ENCODE data around the gene AJUBA.
A peak's percentile ranks its signal among the peaks of the same experiment; 100 is the strongest.
"Not testable (repeated sequence)": the region's sequence is repeated elsewhere in the genome, so short reads cannot be mapped to it uniquely, and the experiment has no call there.

Gene AJUBA

DNA sequence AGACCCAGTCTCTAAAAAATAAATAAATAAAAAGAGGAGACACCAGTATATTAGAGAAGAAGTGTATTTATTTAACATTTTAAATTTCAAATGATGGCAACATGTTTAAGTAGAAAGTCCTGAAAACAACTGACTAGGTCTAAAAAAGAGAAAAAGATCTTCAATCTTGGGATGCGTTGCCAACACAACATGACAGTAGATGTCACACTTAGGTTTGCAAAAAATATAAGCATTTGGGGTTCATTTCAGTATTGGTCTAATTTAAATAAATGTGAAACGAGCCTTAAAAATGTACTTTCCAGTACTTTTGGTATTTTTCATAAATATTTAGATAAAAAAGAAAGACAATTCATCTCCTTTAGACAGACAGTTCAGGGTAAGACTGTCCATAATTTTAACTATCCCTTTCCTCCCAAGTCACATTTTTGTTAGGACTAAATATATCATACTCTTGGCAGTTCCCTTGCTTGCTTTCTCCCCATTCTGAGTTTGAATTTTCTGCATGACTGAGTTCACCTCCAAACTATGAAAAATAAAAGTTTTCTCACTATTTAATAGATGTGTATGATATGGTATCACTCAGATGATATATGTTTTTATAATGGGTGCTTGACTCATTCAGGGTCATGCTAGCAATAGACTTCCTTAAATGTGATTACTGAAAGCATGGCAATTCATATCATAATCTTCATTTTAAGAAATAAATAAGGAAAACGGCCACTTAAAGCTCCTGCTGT lies 23.3 kb upstream of the AJUBA start:
- DNase-seq = no peak

DNA sequence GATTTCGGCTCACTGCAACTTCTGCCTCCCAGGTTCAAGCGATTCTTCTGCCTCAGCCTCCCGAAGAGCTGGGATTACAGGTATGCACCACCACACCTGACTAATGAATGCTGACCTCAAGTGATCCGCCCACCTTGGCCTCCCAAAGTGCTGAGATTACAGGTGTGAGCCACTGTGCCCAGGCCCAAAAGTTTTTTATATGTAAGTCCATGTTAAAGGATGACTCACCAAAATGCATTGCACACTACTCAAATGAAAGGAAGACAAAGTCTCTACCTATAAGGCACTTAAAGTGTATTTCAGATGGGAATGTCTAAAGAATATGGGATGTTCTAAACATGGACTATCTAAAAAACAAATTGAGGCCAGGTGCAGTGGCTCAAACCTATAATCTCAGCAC lies 21.9 kb upstream of the AJUBA start:
- not testable (repeated sequence) for DNase-seq

DNA sequence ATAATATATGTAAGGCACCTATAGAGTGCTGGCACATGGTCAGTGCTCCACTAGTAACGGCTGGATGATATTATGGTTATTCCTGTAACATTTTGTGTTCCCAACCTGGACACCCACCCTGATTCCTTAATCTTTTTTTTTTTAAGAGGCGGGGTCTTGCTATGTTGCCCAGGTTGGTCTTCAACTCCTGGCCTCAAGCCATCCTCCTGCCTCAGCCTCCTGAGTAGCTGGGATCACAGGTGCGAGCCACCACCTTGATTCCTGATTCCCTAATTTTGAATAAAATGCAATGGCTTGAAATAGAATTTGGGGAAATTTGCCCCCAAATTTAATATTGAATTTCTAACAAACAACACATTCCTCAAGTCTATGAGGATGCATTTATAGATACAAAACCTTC lies 20.2 kb upstream of the AJUBA start:
- no peak for DNase-seq

DNA sequence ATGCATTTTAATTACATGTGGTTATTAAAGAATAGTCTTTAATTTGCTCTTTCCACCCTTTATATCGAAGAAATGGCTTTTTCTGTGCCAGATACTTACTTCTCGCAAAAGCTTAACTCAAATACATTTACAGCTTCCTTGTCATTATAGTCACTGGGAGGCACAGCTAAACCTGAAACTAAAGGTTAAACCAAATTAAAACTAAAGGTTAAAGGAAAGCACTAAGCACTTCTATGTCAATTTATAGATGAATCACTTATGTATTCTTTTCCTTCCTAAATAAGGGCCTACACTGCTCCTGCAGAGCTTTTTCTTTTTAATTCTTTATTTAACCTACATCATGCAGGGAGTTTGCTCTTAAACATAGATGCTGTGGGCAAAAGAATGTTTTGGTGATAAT lies 18.5 kb upstream of the AJUBA start:
- no peak for DNase-seq

DNA sequence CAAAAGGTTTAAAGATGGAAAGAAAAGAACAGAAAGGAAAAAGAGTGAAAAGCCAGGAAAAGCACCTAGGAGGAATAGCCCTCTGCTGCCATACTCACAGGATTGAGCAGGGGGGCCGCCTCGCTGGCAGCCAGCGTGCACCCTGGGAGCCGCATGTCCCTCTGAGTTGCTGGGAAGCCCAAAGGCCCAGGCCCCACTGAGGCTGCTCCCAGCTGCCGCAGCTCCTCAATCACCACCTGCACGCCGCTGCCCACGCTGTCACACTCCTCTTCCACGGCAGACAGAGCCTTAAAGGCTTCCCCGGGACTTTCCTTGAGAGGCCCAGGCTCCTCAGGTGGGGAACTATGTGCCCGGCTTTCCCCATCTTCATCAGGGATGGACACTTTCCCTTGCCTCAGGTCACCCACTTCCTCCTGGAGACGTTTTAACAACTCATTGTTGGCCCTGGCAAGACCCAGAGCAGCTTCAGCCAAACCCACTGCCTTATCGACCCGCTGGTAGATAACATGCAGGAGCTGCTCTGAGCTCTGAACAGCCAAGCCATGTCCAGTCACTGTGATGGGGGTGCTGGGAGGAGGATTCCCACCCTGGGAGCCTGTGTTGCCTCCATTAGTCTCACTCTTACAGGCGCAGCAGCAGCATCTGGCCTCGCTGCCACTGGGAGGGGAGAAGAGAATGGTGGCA lies 16.1 kb upstream of the AJUBA start:
- no peak for DNase-seq

DNA sequence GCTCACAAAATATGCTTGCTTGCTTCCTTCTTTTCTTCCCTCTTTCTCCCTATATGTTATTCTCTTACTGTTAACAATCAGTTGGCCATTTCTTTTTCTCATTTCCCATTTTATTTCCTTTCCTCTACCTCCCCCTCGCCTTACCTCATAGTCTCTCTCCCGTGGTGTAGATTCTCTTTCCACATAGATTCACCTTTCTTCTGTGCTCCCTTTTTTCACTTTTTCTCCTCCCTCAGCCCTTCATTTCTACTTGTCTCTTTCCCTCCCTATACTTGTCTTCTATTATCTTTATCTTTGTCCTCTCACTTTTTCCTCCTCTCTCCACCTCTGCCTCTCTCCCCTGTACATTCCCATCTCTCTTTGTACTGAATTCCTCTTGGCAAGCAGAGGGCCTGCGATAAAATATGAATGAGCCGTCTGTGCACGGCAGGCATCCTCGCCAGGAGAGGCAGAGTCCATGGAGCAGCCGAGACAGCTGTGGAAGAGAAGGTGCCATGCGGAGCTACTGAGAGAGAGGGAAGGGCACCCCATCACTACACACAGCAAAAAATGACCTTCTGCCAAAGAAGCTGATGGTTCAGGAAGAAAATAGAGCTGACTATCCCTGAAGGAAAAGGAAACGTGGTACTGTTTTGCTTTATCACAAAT lies 15.4 kb upstream of the AJUBA start:
- no peak for DNase-seq

DNA sequence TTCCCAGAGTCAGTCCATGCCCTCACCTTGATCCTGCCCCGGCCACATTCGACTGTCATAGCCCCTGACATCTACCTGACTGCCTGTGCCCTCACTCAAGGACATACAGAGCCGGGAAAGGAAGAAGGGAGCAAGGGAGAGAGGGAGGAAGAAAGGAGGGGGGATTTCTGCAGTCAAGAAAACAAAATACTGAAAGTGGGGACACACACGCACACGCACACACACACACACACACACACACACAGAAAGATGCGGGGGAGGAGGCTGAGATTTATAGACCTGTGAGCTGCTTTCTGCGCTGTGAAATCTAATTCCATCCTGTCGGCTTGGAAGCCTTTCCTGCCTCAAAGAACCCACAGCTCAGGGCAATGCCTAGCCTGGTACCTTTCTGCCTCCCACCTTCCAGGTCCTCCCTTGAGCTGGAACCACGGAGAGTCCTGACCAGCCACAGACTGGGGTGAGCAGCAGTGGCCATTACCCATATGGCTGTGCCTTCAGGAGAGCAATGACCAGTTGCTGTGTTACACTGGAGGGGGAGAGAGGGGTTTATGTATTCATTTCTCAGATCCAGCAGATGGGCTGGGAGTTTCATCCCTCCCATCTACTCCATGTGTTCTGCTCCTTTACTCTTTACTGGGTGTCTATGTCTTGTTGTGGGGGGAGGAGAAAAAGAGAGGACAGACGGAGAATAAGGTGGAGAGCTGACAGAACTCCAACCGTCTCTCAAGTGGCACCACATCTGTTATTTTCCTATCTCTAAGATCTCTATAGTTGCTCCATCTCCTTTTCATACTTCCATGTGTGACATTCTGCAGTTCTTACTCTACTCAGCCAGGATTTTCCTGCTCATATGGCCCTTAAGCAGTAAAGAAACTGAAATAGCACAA lies 14.7 kb upstream of the AJUBA start:
- DNase-seq = peak; percentile 33

DNA sequence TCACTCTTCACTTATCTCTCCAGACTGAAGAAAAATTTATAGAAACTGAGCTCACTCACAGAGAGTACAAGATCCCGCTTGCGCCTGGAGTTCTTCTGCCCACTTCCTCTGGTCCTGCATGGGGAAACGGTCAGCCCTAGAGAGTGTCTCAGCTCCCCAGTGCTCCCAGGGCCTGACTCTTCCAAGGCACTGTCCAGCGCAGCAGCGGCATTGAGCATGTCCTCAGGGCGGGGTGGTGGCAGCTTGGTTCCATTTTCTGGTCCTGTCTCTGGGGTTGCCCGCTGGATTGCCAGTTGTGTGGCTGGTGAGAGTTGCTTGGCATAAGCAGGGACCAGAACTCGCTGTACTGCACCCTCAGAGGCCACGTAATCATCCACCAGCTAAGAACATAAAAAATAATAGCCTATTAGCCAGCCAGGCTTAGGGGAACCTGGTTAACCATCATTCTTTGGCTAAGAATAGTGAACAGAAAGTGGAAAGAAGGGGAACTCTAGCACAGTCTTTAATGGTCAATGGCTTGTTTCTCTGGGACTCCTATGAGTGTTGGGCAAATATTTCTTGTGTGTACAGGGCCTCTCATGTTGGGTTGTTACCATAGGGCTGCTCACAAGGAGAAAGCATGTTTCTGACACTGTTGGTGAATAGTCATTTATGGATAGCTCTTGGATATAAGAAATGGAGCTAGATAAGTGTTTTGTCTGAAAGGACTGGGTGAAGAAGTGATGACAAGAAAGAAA lies 13.7 kb upstream of the AJUBA start:
- DNase-seq = peak; percentile 34

DNA sequence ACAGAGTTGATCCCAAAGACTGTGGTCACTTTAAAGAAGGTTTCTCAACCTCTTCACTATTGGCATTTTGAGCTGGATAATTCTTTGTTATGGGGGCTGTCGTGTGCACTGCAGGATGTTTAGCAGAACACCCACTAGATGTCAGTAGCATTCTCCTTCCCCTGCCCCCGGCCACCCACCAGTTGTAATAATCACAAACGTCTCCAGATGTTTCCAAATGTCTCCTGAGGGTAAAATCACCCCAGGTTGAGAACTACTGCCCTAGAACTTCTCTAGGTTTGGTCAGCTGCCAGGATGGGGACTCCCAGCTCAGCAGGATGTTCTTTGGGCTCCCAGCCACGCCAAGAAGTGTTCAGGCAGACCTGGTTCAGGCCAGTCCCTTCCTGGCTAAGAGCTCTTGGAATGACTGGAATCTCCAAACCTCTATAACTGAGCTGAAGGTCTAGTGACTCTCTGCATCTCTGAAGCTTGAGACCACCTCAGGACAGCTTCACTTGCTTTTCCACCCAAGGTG lies 12.5 kb upstream of the AJUBA start:
- peak; percentile 75 for DNase-seq

DNA sequence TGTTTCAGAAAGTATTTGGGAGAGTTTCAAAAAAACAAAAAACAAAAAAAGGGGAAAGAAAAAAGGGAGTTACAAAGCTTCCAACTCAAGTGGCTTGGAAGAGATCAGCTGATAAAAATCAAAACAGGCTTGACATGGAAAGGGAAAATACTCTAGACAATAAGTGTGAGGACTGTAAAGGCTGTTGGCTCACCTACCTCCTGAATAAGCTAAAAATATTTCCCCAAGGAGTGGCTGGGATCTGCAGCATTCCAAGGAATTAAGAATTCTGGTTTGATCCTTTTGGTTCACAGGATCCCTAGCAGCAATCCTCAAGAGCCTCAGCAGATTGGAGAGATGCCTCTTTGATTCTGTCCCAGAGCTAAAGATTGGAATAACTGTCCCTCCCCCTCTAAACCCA lies 11.2 kb upstream of the AJUBA start:
- DNase-seq = no peak

DNA sequence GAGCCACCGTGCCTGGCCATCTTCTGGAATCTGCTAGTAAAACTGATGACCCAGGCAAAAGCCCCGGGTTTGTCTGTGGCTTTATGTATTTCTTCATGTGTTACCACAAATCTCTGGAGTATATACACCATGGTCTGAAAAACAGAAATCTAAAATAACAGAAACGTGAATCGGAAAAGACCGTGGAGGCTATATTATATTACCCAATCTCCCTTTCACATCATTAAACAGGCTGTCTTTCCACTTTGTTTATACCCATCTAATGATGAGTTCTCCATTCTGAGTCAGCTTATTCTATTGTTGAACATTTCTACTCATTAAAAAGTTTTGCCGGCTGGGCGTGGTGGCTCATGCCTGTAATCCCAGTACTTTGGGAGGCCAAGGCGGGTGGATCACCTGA lies 9.5 kb upstream of the AJUBA start:
- DNase-seq = no peak

DNA sequence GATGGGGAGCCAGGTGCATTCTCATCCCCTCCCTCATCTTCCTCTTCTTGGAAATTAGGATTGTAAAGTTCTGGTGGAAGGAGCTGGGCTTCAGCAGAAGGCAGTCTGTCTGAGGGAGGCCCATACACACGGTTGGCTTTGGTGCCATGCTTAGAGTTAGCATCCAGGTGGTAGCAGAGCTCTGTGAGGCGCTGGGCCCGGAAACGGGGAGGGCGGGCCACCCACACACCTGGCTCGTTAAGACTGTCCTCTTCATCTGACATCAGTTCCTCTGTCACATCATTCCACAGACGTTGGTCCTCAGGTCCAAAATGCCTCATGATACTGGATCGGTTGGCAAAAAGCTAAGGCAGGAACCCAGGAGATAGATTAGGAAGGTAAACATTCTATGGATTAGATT lies 4.9 kb upstream of the AJUBA start:
- no peak for DNase-seq

DNA sequence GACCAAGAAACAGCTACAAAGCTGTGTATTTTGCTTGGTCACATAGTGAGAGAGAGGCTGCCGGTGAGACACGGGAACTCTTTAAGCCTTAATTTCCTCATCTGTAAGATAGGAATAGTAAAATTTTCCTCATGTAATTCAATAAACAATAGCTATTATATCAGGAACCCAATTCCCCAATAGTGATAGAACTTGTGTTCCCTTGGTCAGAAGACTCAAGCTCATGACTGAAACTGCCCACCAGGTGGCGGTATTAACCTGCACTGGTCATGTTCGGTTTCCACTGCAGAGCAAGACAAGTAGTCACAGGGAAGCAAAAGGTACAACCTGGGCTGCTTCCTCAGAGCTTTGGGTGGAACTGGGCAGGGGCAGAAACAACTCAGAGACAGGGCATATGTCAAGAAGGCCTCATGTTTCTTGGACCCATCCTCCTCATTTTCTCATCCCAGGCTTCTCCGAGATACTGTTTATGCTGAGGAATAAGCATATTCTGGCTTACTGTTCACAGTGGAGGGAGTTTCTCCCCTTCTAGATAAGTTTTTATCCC lies 4.2 kb upstream of the AJUBA start:
- DNase-seq = peak; percentile 94

DNA sequence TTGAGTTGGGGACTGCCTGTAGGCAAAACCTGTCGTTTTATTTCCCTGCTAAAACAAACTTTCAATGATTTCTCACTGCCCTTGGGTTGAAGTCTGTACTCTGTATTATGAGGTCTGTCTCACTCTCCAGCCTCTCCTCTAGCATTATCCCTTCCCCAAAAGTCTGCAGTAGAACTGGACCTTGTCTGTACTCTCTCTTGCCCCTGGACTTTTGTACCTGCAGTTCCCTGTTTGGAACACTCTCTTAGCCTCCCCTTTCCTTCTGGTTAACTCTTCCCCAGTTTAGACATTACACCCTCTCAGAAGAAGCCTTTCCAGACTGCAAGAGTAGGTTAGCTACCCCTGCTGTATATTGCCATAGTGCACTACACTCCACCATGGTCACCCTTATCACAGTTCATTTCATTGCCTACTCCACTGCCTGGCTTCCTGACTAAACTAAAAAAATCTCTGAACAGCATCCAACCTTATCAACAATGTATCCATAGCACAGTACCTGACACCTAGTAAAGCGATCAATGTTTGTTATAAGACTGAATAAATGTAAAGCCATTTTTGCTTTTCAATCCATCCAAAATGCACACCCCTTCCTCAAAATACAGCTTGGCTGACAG lies 3.6 kb upstream of the AJUBA start:
- DNase-seq = no peak

DNA sequence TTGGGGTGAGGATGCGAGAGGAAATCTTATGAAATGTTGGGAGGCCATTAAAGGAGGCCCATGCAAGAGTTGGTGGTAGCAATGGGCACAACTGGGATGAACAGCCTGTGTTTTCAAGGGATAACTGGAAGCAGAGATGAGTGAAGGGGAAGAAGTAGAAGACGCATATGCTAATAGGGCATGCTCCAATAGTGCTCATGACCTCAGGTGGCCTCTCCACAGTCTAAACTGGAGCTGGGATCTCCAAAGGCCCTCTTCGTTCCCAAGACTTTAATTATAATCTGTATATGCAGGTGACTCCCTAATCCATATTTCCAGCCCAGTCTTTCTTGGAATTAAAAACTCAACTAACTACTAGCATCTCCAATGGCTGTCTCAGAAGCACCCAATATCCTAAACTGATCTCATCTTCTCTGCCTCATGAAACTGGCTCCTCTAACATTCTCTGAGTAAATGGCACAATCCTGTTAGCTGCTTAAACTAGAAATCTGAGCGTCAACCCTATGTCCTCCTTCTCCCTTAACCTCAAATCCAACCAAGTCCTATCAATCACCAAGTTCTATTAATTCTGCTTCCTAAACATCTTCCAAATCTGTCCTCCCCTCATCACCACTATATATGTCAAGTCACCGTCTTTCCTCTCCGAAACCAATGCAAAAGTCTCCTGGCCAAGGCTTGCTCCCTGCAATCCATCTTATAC lies 2.8 kb upstream of the AJUBA start:
- DNase-seq = no peak

DNA sequence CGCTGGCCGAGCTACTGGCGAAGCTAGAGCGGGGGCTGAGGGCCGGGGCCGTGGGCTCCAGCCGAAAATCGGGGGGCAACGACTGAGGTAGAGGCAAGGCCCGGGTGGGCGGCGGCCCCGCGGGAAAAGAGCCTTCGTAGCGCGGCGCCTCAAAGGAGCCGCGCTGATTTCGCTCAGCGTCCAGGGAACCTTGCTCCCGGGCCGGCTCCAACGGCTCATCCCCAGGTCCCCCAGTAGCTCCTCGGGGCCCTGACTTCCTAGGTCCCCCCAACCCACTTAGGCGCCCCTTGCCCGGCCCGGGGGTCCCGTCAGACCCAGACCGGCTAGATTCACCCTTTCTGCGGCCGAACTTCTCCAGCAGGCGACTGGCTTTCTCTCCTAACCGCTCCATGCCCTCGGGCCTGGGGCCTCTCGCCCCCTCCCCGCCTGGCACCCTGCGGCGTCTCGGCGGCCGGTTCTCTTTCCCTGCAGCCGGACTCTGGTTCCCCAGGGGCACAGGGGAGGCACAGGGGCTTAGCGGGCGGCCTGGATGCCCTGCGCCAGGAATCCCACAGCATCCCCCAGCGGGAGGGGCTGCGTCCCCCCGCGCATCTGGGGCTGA lies 375 bp downstream of the AJUBA start:
- no peak for DNase-seq

DNA sequence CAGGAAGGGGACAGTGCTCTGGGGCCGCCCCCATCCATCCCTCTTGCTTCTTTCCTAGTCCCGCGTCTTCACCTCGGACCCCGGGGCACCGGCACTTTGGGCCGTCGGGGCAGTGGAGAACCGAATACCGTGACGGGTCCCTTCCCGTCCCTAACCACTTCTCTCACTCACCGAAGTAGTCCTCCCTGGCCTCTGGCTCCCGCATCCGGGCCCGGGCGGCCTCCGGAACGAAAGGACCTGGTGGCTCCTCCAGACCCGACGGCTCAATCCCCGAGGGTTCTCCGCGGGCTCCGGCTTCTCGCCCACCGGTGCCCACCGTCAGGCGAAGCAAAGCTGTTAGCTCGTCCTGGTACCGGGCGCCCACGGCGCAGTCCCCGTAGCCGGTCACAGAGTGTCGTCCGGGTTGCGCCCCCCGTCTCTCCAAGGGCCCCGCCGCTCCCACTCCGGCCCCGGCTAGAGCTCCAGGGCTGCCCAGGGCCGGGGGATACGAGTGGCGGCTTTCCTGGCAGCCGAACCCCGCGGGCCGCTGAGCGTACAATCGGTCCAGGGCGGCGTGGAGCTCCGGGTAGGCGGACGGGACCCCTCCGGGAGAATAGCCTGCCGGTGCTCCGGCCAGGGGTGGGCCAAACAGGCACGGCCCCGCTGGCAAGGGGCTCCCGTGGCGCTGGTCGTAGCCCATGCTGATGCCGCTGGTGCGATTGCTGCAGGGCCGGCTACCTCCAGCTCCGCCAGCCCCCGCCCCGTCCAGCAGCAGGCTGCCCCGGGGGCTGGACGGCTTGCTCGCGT lies 1.1 kb downstream of the AJUBA start:
- DNase-seq = peak; percentile 70

DNA sequence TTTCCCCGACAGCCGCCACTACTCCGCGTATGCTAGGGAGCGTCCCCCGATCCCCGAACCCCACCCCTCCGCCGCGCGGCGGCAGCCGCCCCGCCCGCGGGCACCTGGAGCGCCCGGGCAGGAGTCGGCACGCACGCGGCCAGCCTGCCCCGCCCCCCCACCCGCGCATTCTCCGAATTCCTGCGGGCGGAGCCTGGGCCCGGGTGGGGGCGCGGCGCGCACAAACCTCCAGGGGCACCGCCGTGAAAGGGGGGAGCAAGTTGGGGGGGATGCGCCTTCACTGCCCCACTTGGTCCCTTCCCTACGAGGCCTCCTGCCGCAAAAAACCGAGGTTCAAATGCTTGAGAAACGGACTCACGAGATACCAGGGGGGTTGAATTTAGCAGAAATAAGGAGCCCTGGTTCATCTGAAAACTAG lies 1.7 kb downstream of the AJUBA start:
- DNase-seq = peak; percentile 84

DNA sequence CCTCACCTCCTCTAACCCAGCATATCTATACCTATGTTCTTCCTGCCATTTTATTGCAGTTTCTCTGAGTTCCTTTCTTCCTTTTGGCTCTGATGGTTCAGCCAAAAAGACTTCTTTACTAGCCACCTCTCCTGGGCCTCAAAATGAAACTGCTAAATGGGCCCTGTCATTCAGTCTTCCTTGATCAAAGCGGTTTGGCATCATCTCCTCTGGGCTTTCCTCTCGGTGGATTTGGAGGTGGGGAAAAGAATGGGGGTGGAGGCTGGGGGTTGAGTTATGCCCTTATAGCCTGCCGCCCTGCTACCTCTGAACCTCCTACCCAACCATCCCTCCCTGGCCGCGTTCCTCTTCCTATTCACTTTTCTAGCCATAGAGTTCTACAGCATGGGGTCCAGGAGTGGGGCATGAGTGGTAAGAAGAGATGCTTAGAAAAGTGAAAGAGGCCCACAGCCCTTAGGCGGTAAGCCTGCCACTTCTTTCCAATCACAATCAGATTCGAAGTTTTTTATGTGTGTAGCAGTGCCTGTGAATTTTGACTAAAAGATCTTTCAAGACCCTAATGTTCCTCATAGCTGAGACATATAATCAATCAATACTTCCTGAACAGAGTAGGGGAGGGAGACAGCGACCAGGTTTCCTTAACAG lies 2.5 kb downstream of the AJUBA start:
- no peak for DNase-seq

Data from islet precursor cell (in vitro differentiated cells).